ENCODE results near the gene KDELR1. TPM values are rescaled to one million over a fixed set of nuclear protein-coding genes. Genes with fewer than 3 reads are reported as not detected.
A peak's percentile ranks its signal among the peaks of the same experiment; 100 is the strongest.

KDELR1 gene
- total and polyA plus RNA-seq, 2 of the 13 experiments (the other 11 are each of a cell fraction or from before 2014, with no cell fraction given) = 134 to 185 TPM

- no peak for TF ChIP-seq NFIB (CRISPR knock-in tag; IDR thresholded peaks at IDR 0.05; ENCODE audit: borderline replicate concordance)
- TF ChIP-seq REPIN1 (CRISPR knock-in tag; IDR thresholded peaks at IDR 0.05; ENCODE audit: borderline replicate concordance, low read depth) = no peak
- TF ChIP-seq ZBTB34 (CRISPR knock-in tag; IDR thresholded peaks at IDR 0.05) = no peak
- TF ChIP-seq PPARG (CRISPR knock-in tag; conservative IDR thresholded peaks at IDR 0.05) = no peak
- no peak for TF ChIP-seq NONO (IDR thresholded peaks at IDR 0.05)
- TF ChIP-seq NONO (CRISPR knock-in tag; conservative IDR thresholded peaks at IDR 0.05) = peak; percentile 42; the same call in 1 of the 2 replicates
- no peak for TF ChIP-seq ZNF816 (CRISPR knock-in tag; IDR thresholded peaks at IDR 0.05; ENCODE audit: borderline replicate concordance)
- TF ChIP-seq, protein P1, sequence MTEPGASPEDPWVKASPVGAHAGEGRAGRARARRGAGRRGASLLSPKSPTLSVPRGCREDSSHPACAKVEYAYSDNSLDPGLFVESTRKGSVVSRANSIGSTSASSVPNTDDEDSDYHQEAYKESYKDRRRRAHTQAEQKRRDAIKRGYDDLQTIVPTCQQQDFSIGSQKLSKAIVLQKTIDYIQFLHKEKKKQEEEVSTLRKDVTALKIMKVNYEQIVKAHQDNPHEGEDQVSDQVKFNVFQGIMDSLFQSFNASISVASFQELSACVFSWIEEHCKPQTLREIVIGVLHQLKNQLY (CRISPR knock-in tag; IDR thresholded peaks at IDR 0.05) = no peak
- TF ChIP-seq ZNF383 (CRISPR knock-in tag; IDR thresholded peaks at IDR 0.05; ENCODE audit: borderline replicate concordance) = no peak
- no peak for TF ChIP-seq ZNF142 (CRISPR knock-in tag; IDR thresholded peaks at IDR 0.05)
- no peak for TF ChIP-seq ZFAT (CRISPR knock-in tag; conservative IDR thresholded peaks at IDR 0.05)
- TF ChIP-seq SNAPC5 (CRISPR knock-in tag; IDR thresholded peaks at IDR 0.05; ENCODE audit: borderline replicate concordance) = no peak
- TF ChIP-seq, protein P2, sequence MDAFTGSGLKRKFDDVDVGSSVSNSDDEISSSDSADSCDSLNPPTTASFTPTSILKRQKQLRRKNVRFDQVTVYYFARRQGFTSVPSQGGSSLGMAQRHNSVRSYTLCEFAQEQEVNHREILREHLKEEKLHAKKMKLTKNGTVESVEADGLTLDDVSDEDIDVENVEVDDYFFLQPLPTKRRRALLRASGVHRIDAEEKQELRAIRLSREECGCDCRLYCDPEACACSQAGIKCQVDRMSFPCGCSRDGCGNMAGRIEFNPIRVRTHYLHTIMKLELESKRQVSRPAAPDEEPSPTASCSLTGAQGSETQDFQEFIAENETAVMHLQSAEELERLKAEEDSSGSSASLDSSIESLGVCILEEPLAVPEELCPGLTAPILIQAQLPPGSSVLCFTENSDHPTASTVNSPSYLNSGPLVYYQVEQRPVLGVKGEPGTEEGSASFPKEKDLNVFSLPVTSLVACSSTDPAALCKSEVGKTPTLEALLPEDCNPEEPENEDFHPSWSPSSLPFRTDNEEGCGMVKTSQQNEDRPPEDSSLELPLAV (CRISPR knock-in tag; conservative IDR thresholded peaks at IDR 0.05; ENCODE audit: low read depth) = no peak
- TF ChIP-seq, protein P3, sequence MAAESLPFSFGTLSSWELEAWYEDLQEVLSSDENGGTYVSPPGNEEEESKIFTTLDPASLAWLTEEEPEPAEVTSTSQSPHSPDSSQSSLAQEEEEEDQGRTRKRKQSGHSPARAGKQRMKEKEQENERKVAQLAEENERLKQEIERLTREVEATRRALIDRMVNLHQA (CRISPR knock-in tag; IDR thresholded peaks at IDR 0.05) = no peak
- TF ChIP-seq ZNF629 (CRISPR knock-in tag; conservative IDR thresholded peaks at IDR 0.05) = no peak
- TF ChIP-seq SMAD9 (CRISPR knock-in tag; IDR thresholded peaks at IDR 0.05) = no peak
- TF ChIP-seq SKI (IDR thresholded peaks at IDR 0.05; ENCODE audit: partially characterized antibody) = no peak
- TF ChIP-seq PCBP2 (optimal IDR thresholded peaks at IDR 0.05; ENCODE audit: low read depth, low read length, poor library complexity, severe bottlenecking) = no peak
- TF ChIP-seq ZKSCAN5 (CRISPR knock-in tag; IDR thresholded peaks at IDR 0.05) = no peak
- no peak for TF ChIP-seq ZNF367 (CRISPR knock-in tag; IDR thresholded peaks at IDR 0.05; ENCODE audit: borderline replicate concordance)
Observed at GRCh38 chr19:48362716-48363499, 28.4 kb downstream of the KDELR1 start (continued).

Measured in HepG2 (cell line).